Astrocyte of the spinal cord (primary cell): ENCODE data around the gene GALNT12.

Source experiments
- DNase-seq: peaks from one replicate; pipeline ENCODE4 v3.0.0; 2011; ENCODE audit warnings: low read depth, low spot score
- H3K4me3 ChIP-seq: 2 replicates; pipeline ENCODE4 v1.5.1; 2011; ENCODE audit warnings: low read depth, mild to moderate bottlenecking, low read length, moderate library complexity
- in situ Hi-C: cut with HindIII; loops from 2 replicates; pipeline ENCODE4 v1.10.0; 2017; ENCODE audit warnings: low sequenced_read_pairs
- TF ChIP-seq, protein P1 (sequence below): IDR thresholded peaks from 2 replicates; pipeline ENCODE4 v1.5.1; 2012; ENCODE audit warnings: low read depth, mild to moderate bottlenecking, low read length, inconsistent platforms

The GALNT12 gene

DNA sequence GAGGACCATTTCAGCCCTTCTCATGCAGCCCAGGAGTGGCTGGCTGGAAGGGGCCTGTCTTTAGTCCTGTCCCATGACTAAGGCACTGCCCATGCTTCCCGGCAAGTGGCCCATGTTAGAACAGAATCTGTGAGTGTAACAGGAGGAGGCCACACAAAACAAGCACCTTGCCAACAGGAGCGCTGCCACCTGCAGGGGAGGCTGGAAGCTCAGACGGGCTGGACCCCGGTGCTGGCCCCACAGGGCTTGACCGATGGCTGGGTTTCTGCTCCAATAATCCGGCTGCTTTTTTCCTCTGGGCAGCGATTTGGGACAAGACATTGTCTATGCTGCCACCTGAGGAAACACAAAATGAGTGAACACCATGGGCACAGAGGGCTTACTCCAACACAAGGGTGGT lies 39.6 kb upstream of the GALNT12 start:
- DNase-seq = no peak
- in situ Hi-C loops = no loop called here

DNA sequence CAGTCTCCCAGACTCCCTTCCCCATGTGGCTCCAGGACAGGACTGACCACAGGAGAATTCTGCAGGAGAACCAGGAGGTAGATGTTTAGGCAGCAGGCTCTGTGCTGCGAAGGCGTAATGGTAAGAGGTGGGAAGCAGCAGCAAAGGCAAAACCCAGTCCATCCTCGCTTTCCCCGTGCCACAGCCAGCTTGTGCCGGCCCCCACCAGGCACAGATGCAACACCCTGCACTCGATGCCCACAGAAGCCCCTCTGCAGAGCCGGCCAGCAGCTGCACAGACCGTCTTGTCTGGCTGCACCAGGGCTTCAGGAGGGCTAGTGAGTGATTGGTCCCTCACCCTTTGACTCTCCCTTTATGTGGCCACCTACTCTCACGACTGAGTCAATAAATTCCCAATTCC lies 39.1 kb upstream of the GALNT12 start:
- in situ Hi-C loops = no loop called here
- no peak for DNase-seq
- no peak overlapping the region for H3K4me3 ChIP-seq
- TF ChIP-seq, protein P1, sequence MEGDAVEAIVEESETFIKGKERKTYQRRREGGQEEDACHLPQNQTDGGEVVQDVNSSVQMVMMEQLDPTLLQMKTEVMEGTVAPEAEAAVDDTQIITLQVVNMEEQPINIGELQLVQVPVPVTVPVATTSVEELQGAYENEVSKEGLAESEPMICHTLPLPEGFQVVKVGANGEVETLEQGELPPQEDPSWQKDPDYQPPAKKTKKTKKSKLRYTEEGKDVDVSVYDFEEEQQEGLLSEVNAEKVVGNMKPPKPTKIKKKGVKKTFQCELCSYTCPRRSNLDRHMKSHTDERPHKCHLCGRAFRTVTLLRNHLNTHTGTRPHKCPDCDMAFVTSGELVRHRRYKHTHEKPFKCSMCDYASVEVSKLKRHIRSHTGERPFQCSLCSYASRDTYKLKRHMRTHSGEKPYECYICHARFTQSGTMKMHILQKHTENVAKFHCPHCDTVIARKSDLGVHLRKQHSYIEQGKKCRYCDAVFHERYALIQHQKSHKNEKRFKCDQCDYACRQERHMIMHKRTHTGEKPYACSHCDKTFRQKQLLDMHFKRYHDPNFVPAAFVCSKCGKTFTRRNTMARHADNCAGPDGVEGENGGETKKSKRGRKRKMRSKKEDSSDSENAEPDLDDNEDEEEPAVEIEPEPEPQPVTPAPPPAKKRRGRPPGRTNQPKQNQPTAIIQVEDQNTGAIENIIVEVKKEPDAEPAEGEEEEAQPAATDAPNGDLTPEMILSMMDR = no peak

More for the DNA sequence above, 39.6 kb upstream of the GALNT12 start:
- no peak overlapping the region for H3K4me3 ChIP-seq
- TF ChIP-seq, protein P1 = no peak

DNA sequence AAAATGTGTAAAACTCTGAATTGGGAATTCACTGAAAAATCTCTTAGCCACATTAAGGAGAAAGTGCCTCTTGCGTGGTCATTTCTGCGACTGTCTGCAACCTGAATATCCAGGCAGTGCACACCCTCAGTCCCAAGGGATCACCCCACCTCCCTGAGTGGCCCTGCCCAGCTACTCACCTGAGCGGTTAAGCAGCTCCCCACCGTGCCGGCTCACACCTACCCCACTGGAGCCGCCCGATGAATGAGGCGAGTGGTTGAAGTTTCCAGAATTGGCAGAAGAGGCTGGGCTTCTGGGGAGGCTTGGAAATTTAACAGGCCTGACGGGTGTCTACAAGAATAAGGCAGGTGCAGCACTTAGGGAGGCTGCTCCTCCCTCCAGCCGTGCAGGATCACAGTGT lies 36.8 kb upstream of the GALNT12 start:
- in situ Hi-C loops = no loop called here
- DNase-seq = no peak
- TF ChIP-seq, protein P1 = no peak
- no peak overlapping the region for H3K4me3 ChIP-seq

DNA sequence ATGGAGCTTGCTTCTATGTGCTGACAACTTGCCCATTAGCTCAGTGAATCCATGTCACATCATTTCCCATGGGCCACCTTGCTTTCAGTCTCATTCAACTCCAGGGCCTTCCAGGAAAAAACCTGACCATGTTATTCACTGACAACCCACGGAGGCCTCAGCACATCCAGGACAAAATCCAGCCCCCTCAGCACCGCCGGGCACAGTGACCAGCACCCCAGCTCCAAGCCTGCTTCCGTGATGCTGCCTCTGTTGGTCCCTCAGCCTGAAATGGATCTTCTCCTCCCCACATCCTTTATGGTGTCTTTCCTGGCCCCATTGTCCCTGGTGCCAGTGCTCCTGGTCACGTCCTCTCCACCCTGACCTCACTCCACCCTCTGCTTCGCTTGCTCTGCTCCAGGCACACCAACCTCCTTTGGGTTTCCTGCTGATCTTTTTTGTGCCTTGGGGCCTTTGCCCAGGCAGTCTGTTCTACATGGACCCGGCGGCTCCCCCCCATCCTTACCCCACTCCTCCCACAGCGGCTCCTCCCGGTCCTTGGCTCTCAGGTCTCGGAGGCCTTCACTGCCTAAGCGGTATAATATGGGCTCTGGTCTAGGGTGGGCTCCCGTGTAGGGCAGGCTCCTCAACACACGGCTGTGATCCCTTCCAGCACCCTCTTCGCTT lies 36.1 kb upstream of the GALNT12 start:
- in situ Hi-C loops = no loop called here
- no peak for DNase-seq
- H3K4me3 ChIP-seq = no peak overlapping the region
- TF ChIP-seq, protein P1 = no peak

DNA sequence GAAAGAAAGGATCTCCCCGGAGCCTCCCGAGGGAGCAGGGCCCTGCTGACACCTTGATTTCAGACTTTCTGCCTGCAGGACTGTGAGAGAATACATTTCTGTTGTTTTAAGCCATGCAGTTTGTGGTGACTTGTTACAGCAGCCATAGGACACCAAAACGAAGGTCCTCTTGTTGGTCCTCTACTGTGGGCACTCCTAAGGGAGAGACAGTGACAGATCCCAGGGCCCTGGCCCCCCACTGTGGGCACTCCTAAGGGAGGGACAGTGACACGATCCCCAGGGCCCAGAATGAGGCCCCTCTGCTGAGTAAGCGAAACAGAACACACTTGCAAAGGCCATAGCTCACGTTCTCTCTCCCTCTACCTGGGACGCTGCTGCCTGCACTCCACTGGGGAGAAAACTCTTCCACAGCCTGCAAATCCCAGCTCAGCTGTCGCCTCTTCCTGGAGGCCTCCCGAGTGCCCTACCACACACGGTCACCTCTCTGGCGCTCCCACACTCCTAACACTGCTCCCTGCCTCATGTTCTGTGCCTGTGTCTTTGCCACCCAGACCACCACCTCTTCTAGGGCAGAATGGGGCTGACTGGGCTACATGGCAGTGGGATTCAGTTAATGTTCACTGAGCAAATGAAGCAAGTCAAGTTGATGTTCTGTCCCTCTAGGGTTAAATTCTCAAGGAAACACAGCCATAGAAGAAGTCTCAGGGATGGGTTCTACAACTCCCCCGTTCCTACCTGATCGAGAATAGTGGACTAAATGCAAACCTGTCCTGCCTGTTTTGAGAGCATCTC lies 34.9 kb upstream of the GALNT12 start:
- H3K4me3 ChIP-seq = no peak overlapping the region
- in situ Hi-C loops = no loop called here
- TF ChIP-seq, protein P1 = no peak
- DNase-seq = no peak

DNA sequence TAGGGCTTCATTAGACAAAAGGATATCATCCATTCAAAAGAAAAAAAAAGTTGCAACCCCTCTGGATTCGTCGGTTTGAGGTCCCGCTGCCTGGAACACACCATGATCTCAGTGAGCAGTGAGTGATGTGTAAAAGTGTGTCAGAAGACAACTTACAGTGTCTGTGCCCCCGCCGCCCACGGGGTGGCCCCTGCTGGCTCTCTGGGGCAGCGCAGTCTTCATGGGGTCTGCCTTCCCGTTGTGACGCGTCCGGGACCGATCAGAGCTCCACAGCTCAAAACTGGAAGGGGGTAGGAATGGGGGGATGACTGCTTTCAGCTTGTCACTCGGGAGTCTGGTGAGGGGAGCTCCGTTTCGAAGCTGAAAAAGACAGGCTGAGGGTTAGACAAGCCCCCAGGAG lies 33.7 kb upstream of the GALNT12 start:
- in situ Hi-C loops = no loop called here
- DNase-seq = no peak
- no peak overlapping the region for H3K4me3 ChIP-seq
- TF ChIP-seq, protein P1 = no peak
